Left forelimb (tissue), 1 donor: ENCODE results near the gene RRH.

Experiments
- DNase-seq: peaks from one replicate; pipeline ENCODE4 v3.0.0-alpha.2; 2018; ENCODE audit warnings: low spot score

The RRH gene

GRCh38 chr4:109887071-109887470 is 59.3 kb downstream of the RRH start:
- no peak for DNase-seq

DNA sequence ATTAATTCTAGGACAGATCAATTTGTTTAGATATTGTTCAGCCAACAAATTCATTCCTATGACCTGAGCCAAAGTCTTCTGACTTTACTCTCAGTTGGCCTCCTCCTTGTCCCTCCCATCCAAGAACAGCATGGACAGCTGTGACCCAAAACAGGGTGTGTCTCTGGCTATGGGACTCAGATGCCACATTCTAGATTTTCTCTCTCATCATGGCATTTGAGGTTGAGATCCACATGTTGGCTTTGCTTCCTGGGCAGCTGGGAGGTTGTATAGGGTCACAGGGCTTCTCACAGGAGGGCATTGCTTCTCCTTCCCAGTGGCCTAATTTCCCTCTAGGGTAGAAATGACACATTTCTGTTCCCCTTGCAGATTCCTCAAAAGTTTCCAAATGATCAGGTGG is 62.3 kb downstream of the RRH start:
- no peak for DNase-seq
